Mesothelial cell of epicardium (in vitro differentiated cells): ENCODE measurements around the gene ADAM15. TPM values are rescaled to one million over a fixed set of nuclear protein-coding genes. Genes with fewer than 3 reads are reported as not detected.

ENCODE experiments used
- DNase-seq, 2 experiments: peaks; one replicate each; pipeline ENCODE4 v3.0.0; 2021; ENCODE audit warnings: low spot score in 2 of 2; ENCODE audit not compliant: unreplicated experiment in 2 of 2
- H3K27ac Mint-ChIP-seq: 2 replicates; pipeline ENCODE4 v1.8.0; 2021; ENCODE audit warnings: mixed read lengths
- H3K27me3 Mint-ChIP-seq: 2 replicates; pipeline ENCODE4 v1.8.0; 2021; ENCODE audit warnings: low read depth, mixed read lengths
- H3K36me3 Mint-ChIP-seq: 2 replicates; pipeline ENCODE4 v1.8.0; 2021; ENCODE audit warnings: mixed read lengths
- H3K4me1 Mint-ChIP-seq: 2 replicates; pipeline ENCODE4 v1.8.0; 2021; ENCODE audit warnings: mixed read lengths
- H3K4me3 Mint-ChIP-seq: 2 replicates; pipeline ENCODE4 v1.8.0; 2021; ENCODE audit warnings: mild to moderate bottlenecking, moderate library complexity, mixed read lengths
- H3K9me3 Mint-ChIP-seq: 2 replicates; pipeline ENCODE4 v1.8.0; 2021; ENCODE audit warnings: mixed read lengths
- total RNA-seq: library from RNA; stranded (reverse); gene quantifications from 3 replicates; pipeline ENCODE4 v1.2.1, GENCODE V29; 2021
- TF ChIP-seq, protein P1 (sequence below): fragments of 200-600 bp; sonication (generic); IDR thresholded peaks from one replicate; pipeline ENCODE4 v1.5.0; 2021; ENCODE audit warnings: antibody characterized with exemption; ENCODE audit not compliant: unreplicated experiment

The ADAM15 gene
- total RNA-seq, 1 donor from 2014 or later = 36.1 TPM

DNA sequence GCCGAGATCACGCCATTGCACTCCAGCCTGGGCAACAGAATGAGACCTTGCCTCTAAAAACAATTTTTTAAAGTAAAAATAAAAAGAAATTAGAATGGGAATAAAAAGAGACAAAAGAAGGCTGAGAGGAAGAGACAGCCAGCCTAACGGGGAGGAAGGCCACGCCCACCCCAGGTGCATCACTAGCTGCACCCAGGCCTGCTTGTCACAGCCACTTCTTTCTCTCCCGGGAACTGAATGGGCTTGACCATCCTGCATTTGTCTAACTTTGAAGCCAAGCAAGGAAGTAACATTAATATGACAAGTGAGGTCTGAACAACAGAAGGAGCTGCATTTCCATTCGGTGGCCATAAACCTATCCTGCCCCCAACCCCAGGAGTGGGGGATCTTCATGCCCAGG is 55.7 kb downstream of the ADAM15 start:
- Mint-ChIP-seq H3K36me3 (no peaks in the 10 kb centered on the region), H3K27ac (no peak overlapping the region), H3K4me1 (peaks cover 10% of the 10 kb centered on the region), H3K4me3 (no peak overlapping the region), H3K9me3 (no peaks in the 10 kb centered on the region), H3K27me3 (peaks cover 3% of the 10 kb centered on the region)
- TF ChIP-seq, protein P1, sequence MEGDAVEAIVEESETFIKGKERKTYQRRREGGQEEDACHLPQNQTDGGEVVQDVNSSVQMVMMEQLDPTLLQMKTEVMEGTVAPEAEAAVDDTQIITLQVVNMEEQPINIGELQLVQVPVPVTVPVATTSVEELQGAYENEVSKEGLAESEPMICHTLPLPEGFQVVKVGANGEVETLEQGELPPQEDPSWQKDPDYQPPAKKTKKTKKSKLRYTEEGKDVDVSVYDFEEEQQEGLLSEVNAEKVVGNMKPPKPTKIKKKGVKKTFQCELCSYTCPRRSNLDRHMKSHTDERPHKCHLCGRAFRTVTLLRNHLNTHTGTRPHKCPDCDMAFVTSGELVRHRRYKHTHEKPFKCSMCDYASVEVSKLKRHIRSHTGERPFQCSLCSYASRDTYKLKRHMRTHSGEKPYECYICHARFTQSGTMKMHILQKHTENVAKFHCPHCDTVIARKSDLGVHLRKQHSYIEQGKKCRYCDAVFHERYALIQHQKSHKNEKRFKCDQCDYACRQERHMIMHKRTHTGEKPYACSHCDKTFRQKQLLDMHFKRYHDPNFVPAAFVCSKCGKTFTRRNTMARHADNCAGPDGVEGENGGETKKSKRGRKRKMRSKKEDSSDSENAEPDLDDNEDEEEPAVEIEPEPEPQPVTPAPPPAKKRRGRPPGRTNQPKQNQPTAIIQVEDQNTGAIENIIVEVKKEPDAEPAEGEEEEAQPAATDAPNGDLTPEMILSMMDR = no peak
- DNase-seq = no peak

DNA sequence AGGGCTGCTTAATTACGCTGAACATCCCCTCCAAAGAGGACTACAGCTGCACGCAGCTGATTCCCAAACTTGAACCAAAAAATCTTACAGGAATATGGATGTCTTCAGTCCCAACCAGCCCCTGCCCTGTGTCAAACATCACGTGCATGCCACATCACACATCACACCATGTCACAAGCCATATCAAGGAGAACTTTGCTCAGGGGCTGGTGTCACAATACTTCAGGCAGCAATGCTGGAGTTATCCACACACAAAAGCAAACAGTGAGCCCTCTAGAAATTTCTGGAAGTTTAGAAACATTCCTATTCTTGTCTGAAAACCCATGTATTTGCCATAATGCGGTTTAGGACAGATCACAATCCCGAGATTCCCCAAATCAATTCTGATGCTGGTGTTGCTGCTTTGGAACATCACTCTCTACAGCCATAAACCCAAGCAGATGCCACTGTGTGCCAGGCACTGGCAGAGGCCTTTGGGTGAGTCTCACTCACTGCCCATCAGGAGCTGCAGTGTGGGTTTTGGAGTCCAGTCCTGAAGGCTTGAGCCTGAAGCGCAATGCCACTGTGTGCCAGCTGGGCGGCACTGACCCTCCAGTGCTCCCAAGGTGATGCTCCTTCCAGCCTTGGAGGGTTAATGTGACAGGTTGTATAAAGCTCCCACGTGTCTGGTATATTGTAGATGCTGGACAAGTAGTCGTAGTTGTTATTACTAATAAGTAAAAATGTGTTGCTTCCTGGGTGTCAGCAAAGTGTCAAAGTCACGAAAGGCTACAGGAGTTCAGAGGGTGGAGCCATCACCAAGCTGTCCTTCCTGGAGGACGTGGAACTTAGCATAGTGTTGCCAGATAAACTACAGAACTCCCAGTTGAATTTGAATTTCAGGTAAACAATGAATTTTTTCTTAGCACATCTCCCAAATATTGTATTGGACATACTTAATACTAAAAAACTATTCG is 56.5 kb downstream of the ADAM15 start:
- H3K27ac Mint-ChIP-seq = no peak overlapping the region
- H3K36me3 Mint-ChIP-seq = no peaks in the 10 kb centered on the region
- H3K4me1 Mint-ChIP-seq = peaks cover 11% of the 10 kb centered on the region
- peaks cover 3% of the 10 kb centered on the region for H3K27me3 Mint-ChIP-seq
- TF ChIP-seq, protein P1 = no peak
- H3K4me3 Mint-ChIP-seq = no peak overlapping the region
- H3K9me3 Mint-ChIP-seq = no peaks in the 10 kb centered on the region
- no peak for DNase-seq

DNA sequence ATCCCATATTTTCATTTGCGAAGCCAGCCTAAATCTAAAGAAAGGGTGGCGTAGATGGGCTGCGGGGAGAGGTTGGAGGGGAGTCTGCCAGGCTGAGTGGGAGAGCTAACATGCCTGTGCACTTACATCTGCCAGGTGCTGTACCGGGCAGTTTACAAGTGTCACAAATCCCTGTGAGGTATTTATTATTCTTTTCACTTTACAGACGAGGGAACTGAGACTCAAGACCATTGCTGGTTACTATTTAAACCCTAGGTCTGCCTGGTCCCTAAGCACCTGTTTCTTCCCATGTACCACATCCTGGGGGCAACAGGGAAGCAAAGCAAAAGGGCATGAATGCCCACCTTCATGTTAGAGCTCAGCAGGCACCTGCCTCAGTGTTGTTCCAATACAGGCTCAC is 57.2 kb downstream of the ADAM15 start:
- Mint-ChIP-seq H3K9me3 (no peaks in the 10 kb centered on the region), H3K27ac (no peak overlapping the region), H3K4me3 (no peak overlapping the region), H3K4me1 (peaks cover 11% of the 10 kb centered on the region), H3K36me3 (no peaks in the 10 kb centered on the region), H3K27me3 (peaks cover 3% of the 10 kb centered on the region)
- no peak for DNase-seq
- TF ChIP-seq, protein P1 = no peak

DNA sequence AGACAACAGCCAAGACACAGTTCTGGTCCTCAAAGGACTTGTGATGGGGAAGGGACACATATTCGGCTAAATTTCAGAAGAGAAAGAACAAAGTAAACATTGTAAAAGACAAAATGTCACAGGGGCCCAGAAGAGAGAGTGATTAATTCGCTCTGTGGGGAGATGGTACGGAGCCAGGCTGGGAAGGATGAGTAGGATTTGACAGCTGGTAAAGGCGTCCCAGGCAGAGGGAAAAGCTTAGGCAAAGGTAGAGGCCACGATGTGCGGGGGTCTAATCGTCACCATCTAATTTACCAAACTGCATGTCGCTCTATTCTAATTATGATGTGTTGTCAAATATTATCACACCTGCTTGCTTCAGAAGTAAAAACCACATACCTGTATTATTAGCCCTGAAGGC is 59.3 kb downstream of the ADAM15 start:
- DNase-seq = no peak
- Mint-ChIP-seq H3K4me1 (peaks cover 14% of the 10 kb centered on the region), H3K36me3 (no peaks in the 10 kb centered on the region), H3K27ac (no peak overlapping the region), H3K9me3 (no peaks in the 10 kb centered on the region), H3K27me3 (peaks cover 3% of the 10 kb centered on the region), H3K4me3 (no peak overlapping the region)
- TF ChIP-seq, protein P1 = no peak

DNA sequence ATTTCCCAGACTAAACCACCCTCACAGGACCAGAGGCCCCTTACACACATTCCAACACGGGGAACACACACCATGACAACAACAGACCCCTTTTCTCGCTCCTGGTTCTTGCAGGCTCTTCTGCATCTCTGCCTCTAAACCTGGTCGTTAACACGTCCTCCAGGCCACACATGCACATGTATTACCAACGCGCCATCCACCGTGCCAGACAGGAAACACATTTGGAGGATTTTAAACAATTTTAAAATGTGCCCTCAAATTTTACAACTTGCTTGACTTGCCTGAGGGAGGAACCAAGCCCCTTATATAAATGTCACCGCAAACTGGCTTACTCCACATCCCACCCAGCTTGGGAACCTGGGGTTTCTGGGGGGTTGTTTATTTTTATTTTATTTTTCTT is 59.7 kb downstream of the ADAM15 start:
- no peaks in the 10 kb centered on the region for H3K36me3 Mint-ChIP-seq
- H3K4me3 Mint-ChIP-seq = no peak overlapping the region
- H3K9me3 Mint-ChIP-seq = no peaks in the 10 kb centered on the region
- no peaks in the 10 kb centered on the region for H3K27me3 Mint-ChIP-seq
- peaks cover 14% of the 10 kb centered on the region for H3K4me1 Mint-ChIP-seq
- no peak for DNase-seq
- no peak overlapping the region for H3K27ac Mint-ChIP-seq
- TF ChIP-seq, protein P1 = no peak

Other genes starting within 250 kb of the ADAM15 start
- 1.2 to 1.5 TPM (median 1.3 TPM) in 3 replicates for gene KCNN3, start 181.0 kb upstream of the ADAM15 start, total RNA-seq
- 19.7 to 21.2 TPM (median 20.5 TPM) in 3 replicates for gene PMVK, start 114.6 kb upstream of the ADAM15 start, total RNA-seq
- gene PBXIP1, start 95.2 kb upstream of the ADAM15 start, total RNA-seq = 53.8 to 56.2 TPM (median 56.2 TPM) in 3 replicates
- gene PYGO2, start 89.5 kb upstream of the ADAM15 start, total RNA-seq = 43.8 to 47.3 TPM (median 44.6 TPM) in 3 replicates
- 115 to 132 TPM (median 117 TPM) in 3 replicates for gene SHC1, start 80.6 kb upstream of the ADAM15 start, total RNA-seq
- gene CKS1B, start 76.6 kb upstream of the ADAM15 start, total RNA-seq = 64.0 to 70.9 TPM (median 68.2 TPM) in 3 replicates
- gene FLAD1, start 68.0 kb upstream of the ADAM15 start, total RNA-seq = 46.8 to 49.6 TPM (median 48.3 TPM) in 3 replicates
- gene LENEP, start 57.7 kb upstream of the ADAM15 start, total RNA-seq = 0.49 to 1.3 TPM (median 0.87 TPM) in 3 replicates
- 19.9 to 21.7 TPM (median 21.7 TPM) in 3 replicates for gene ZBTB7B, start 48.5 kb upstream of the ADAM15 start, total RNA-seq
- 1.8 to 2.9 TPM (median 1.9 TPM) in 3 replicates for gene DCST2, start 17.5 kb upstream of the ADAM15 start, total RNA-seq
- 0.58 TPM in 1 of 3 replicates, not detected in the others for gene DCST1, start 17.5 kb upstream of the ADAM15 start, total RNA-seq
- gene EFNA4, start 12.4 kb downstream of the ADAM15 start, total RNA-seq = 30.8 to 31.2 TPM (median 30.9 TPM) in 3 replicates
- gene EFNA3, start 27.5 kb downstream of the ADAM15 start, total RNA-seq = 14.6 to 17.8 TPM (median 15.4 TPM) in 3 replicates
- gene EFNA1, start 76.6 kb downstream of the ADAM15 start, total RNA-seq = 92.4 to 94.8 TPM (median 93.1 TPM) in 3 replicates
- gene SLC50A1, start 84.5 kb downstream of the ADAM15 start, total RNA-seq = 25.6 to 33.5 TPM (median 25.9 TPM) in 3 replicates
- 49.7 to 60.9 TPM (median 54.1 TPM) in 3 replicates for gene DPM3, start 89.2 kb downstream of the ADAM15 start, total RNA-seq
- gene KRTCAP2, start 122.0 kb downstream of the ADAM15 start, total RNA-seq = 120 to 143 TPM (median 123 TPM) in 3 replicates
- gene TRIM46, start 122.5 kb downstream of the ADAM15 start, total RNA-seq = 5.7 to 6.6 TPM (median 6.3 TPM) in 3 replicates
- gene THBS3, start 156.6 kb downstream of the ADAM15 start, total RNA-seq = 53.1 to 57.9 TPM (median 54.0 TPM) in 3 replicates
- gene MTX1, start 157.4 kb downstream of the ADAM15 start, total RNA-seq = 33.9 to 35.7 TPM (median 33.9 TPM) in 3 replicates
- gene ENTREP3, start 204.2 kb downstream of the ADAM15 start, total RNA-seq = 51.9 to 56.1 TPM (median 56.0 TPM) in 3 replicates
- 46.8 to 50.5 TPM (median 49.8 TPM) in 3 replicates for gene SCAMP3, start 211.0 kb downstream of the ADAM15 start, total RNA-seq
- 104 to 108 TPM (median 105 TPM) in 3 replicates for gene CLK2, start 222.2 kb downstream of the ADAM15 start, total RNA-seq
- gene HCN3, start 226.1 kb downstream of the ADAM15 start, total RNA-seq = 12.9 to 13.6 TPM (median 13.1 TPM) in 3 replicates